Measurements from ENCODE around the gene VBP1. TPM values are rescaled to one million over a fixed set of nuclear protein-coding genes. Genes with fewer than 3 reads are reported as not detected.
"Not testable (repeated sequence)": the region's sequence is repeated elsewhere in the genome, so short reads cannot be mapped to it uniquely, and the experiment has no call there.

VBP1 gene
- total RNA-seq, 1 donor: 39.4 TPM

DNA sequence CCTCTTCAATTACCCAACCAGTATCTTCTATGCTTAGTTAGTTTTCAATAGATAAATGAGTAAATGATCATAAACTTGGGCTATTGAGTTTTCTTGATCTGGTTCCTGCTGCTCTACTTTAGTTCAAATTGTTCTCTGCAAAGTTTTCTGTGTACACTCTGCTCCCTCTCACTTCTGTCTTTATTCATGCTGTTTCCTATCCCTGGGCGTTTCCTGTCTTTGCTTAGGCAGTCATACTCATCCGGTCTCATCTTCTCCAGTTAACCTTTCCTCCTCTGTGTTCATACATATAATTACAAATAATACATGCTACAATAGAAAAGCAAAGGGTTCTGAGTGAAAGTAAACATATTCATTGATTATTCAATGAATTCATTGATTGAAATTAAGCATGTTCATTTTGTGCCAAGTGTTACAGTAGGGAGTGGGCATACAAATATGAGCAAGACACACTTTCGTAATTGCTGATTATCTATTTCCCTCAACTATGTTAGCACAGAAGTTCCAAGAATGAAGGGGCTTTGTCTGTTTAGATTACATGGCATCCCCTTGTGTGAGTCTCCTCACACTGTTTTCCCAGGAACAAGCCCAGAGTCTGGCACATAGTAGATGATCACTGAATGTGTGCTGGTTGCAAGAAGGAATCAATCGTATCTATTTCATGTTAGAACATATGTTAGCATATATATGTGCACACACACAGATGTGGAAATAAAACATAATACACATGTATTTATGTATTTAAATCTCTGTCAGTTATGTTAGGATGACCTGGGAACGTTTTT, 46.9 kb downstream of the VBP1 start:
- H3K36me3 ChIP-seq (ENCODE audit: insufficient read depth, low read length): no peaks in the 10 kb centered on the region
- no peak overlapping the region for H2AFZ ChIP-seq (ENCODE audit: low read length)
- H3K79me2 ChIP-seq (ENCODE audit: insufficient read depth, low read length): no peaks in the 10 kb centered on the region
- H3K4me1 ChIP-seq (ENCODE audit: insufficient read depth, low read length): no peaks in the 10 kb centered on the region
- no peaks in the 10 kb centered on the region for H3K27me3 ChIP-seq (ENCODE audit: insufficient read depth, low read length)
- H3K27ac ChIP-seq (ENCODE audit: low read depth, low read length): no peak overlapping the region
- DNase-seq (ENCODE audit: insufficient read length, low spot score, missing footprints): no peak
- H3K4me2 ChIP-seq (ENCODE audit: insufficient read depth, low read length): no peak overlapping the region
- no peaks in the 10 kb centered on the region for H3K9me3 ChIP-seq (ENCODE audit: low read depth, low read length)
- H3K4me3 ChIP-seq (ENCODE audit: insufficient read depth, low read length): no peak overlapping the region
- TF ChIP-seq, protein P1, sequence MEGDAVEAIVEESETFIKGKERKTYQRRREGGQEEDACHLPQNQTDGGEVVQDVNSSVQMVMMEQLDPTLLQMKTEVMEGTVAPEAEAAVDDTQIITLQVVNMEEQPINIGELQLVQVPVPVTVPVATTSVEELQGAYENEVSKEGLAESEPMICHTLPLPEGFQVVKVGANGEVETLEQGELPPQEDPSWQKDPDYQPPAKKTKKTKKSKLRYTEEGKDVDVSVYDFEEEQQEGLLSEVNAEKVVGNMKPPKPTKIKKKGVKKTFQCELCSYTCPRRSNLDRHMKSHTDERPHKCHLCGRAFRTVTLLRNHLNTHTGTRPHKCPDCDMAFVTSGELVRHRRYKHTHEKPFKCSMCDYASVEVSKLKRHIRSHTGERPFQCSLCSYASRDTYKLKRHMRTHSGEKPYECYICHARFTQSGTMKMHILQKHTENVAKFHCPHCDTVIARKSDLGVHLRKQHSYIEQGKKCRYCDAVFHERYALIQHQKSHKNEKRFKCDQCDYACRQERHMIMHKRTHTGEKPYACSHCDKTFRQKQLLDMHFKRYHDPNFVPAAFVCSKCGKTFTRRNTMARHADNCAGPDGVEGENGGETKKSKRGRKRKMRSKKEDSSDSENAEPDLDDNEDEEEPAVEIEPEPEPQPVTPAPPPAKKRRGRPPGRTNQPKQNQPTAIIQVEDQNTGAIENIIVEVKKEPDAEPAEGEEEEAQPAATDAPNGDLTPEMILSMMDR (IDR thresholded peaks at IDR 0.05; ENCODE audit: extremely low read depth, low read depth, low read length): no peak
- H4K20me1 ChIP-seq (ENCODE audit: insufficient read depth, low read length): no peaks in the 10 kb centered on the region

- TF ChIP-seq, protein P1 (IDR thresholded peaks at IDR 0.05; ENCODE audit: extremely low read depth, low read depth, low read length): no peak
- Histone ChIP-seq H3K9me3 (ENCODE audit: low read depth, low read length) (no peaks in the 10 kb centered on the region), H4K20me1 (ENCODE audit: insufficient read depth, low read length) (no peaks in the 10 kb centered on the region), H3K27me3 (ENCODE audit: insufficient read depth, low read length) (no peaks in the 10 kb centered on the region), H3K36me3 (ENCODE audit: insufficient read depth, low read length) (no peaks in the 10 kb centered on the region), H3K4me3 (ENCODE audit: insufficient read depth, low read length) (no peak within 1 kb of the TSS), H2AFZ (ENCODE audit: low read length) (peak within 1 kb of the TSS; percentile 15), H3K4me1 (ENCODE audit: insufficient read depth, low read length) (no peaks in the 10 kb centered on the region), H3K27ac (ENCODE audit: low read depth, low read length) (no peak within 1 kb of the TSS), H3K4me2 (ENCODE audit: insufficient read depth, low read length) (no peak within 1 kb of the TSS), H3K79me2 (ENCODE audit: insufficient read depth, low read length) (no peaks in the 10 kb centered on the region)
- DNase-seq (ENCODE audit: insufficient read length, low spot score, missing footprints): peak; percentile 59
These were observed 47.8 kb downstream of the VBP1 start, which contains the start of gene RAB39B for GRCh38 chrX:155263854-155264628. RAB39B (minus strand) TSS chrX:155264491; CDS start chrX:155264288, 203 bp downstream.

DNA sequence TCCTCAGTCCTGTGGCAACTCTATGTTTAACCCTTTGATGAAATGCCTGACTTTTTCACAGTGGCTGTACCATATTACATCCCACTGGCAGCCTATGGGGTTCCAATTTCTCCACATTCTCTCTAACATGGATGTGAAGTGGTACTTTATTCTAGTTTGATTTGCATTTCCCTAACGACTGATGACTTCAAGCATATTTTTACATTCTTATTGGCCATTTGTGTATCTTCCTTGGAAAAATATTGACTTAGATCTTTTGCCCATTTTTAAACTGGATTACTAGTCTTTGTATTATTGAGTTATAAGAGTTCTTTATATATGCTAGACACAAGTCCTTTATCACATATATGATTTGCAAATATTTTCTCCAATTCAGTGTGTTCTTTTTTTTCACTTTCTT, 50.2 kb downstream of the VBP1 start:
- Histone ChIP-seq H2AFZ (ENCODE audit: low read length) (no peak overlapping the region), H3K27ac (ENCODE audit: low read depth, low read length) (no peak overlapping the region), H3K27me3 (ENCODE audit: insufficient read depth, low read length) (no peaks in the 10 kb centered on the region), H3K4me1 (ENCODE audit: insufficient read depth, low read length) (no peaks in the 10 kb centered on the region), H3K4me2 (ENCODE audit: insufficient read depth, low read length) (no peak overlapping the region), H4K20me1 (ENCODE audit: insufficient read depth, low read length) (no peaks in the 10 kb centered on the region), H3K36me3 (ENCODE audit: insufficient read depth, low read length) (no peaks in the 10 kb centered on the region), H3K79me2 (ENCODE audit: insufficient read depth, low read length) (no peaks in the 10 kb centered on the region), H3K4me3 (ENCODE audit: insufficient read depth, low read length) (no peak overlapping the region), H3K9me3 (ENCODE audit: low read depth, low read length) (no peaks in the 10 kb centered on the region)
- DNase-seq (ENCODE audit: insufficient read length, low spot score, missing footprints): no peak
- TF ChIP-seq, protein P1 (IDR thresholded peaks at IDR 0.05; ENCODE audit: extremely low read depth, low read depth, low read length): no peak

- not testable (repeated sequence) for H4K20me1 ChIP-seq (ENCODE audit: insufficient read depth, low read length); H3K27me3 ChIP-seq (ENCODE audit: insufficient read depth, low read length); H3K4me1 ChIP-seq (ENCODE audit: insufficient read depth, low read length)
These were observed 51.7 kb downstream of the VBP1 start for GRCh38 chrX:155267995-155268394.

More at GRCh38 chrX:155267995-155268394, 51.7 kb downstream of the VBP1 start:
- not testable (repeated sequence) for H2AFZ ChIP-seq (ENCODE audit: low read length); DNase-seq (ENCODE audit: insufficient read length, low spot score, missing footprints); H3K4me2 ChIP-seq (ENCODE audit: insufficient read depth, low read length); H3K27ac ChIP-seq (ENCODE audit: low read depth, low read length); H3K9me3 ChIP-seq (ENCODE audit: low read depth, low read length); H3K4me3 ChIP-seq (ENCODE audit: insufficient read depth, low read length); H3K36me3 ChIP-seq (ENCODE audit: insufficient read depth, low read length); H3K79me2 ChIP-seq (ENCODE audit: insufficient read depth, low read length)
